Effector CD8-positive, alpha-beta T cell (primary cell): Measurements from ENCODE around the gene GNB4.

Source experiments
- DNase-seq: peaks from one replicate; lab custom pipeline; 2025; lab: John Stamatoyannopoulos, UW

Gene GNB4

DNA sequence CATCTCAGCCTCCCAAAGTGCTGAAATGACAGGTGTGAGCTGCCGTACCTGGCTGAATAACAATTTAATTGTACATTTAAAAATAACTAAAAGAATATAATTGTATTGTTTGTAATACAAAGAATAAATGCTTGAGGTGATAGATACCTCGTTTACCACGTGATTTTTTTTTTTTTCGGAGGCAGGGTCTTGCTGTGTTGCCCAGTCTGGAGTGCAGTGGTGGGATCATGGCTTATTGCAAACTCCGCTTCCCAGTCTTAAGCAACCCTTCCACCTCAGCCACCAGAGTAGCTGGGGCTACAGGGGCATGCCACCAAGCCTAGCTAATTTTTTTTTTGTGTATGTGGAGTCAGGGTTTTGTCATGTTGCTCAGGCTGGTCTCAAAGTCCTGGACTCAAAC lies 87.9 kb downstream of the GNB4 start:
- DNase-seq: no peak

DNA sequence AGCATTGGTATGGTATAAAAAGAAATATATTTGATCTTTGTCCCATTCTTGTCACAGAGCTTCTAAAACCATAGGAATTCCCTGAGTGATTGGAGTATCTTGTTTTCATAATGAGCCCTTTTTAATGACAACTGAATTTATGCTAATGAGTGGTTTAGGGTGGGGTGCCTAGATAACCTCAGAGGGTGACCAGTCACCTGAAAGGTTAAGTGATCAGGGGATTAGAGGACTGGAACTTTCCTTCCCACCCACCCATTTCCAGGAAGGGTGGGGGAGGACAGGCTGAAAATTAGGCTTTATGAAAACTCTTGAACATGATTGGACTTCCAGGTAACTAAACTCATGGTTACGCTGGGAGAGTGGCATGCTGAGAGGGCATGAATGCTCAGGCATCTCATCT lies 95.3 kb downstream of the GNB4 start:
- no peak for DNase-seq

DNA sequence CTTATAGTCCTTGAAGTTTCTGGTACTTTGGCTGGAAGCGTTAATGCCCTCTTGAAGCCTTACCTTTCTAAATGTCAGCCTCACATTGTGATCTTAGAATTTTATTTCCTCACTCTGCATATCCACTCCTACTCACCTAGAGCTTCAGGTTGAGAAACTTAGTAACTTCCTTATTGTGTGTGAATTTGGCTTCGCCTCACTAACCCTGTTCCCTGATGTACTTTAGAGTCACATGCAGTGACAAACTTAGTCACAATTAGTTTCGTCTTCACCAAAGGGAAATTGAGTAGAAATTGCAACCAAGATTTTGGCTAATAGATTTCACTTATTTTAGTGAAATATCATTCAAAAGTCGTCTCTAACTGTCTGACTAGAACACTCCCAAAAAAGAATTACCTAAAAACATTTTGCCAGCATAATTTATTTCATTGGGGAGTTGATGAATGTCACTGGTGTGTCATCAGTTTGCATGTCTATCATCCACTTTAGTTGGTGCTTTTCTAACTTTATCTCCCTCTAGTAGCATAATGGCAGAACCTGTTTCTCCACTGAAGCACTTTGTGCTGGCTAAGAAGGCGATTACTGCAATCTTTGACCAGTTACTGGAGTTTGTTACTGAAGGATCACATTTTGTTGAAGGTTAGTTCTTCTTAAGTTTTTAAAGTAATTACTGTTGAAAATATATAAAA lies 102.8 kb downstream of the GNB4 start:
- no peak for DNase-seq

DNA sequence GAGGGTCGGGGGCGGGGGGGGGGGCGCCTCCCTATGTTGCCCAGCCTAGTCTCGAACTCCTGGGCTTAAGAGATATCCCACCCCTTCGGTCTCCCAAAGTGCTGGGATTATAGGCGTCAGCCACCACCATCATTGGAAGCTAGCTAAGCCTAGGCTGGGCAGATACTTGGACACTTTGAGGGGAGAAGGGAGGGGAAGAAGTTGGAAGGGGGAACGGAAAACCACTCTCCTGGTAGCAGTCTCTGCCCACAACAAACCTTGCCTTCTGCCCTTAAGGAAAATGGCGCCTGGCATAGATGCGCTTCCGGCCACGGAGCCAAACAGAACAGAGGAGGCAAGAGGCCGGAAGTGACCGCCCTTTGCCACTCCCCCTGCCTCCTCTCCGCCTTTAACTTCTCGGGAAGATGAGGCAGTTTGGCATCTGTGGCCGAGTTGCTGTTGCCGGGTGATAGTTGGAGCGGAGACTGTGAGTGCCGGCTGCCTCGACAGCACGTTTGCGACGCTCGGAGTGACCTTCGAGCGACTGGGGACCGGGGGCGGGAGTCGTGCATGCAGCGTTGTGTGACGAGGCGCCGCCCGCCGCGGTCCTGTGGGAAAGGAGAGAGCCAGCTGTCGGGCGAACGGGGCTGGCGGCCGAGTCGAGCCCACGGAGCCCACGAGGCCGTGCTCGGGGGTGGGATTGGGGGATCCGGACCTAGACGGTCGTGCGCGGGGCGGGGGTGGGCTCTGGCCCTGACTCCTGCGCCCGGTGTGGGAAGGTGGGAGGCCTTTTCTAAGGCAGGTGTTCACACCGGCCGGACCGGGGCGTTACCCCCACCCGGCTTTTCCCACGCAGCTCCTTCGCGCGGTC lies 103.7 kb downstream of the GNB4 start, which contains the start of gene MFN1:
Gene MFN1, plus strand, starts transcription at position 365 of the 850 bp plus-strand sequence. CDS start 1,143 bp downstream, outside the sequence.
- peak; percentile 85 for DNase-seq
